Fibroblast of the aortic adventitia (primary cell): Measurements from ENCODE around the gene SCP2. TPM values are rescaled to one million over a fixed set of nuclear protein-coding genes. Genes with fewer than 3 reads are reported as not detected.
"Not testable (repeated sequence)": the region's sequence is repeated elsewhere in the genome, so short reads cannot be mapped to it uniquely, and the experiment has no call there.

Source experiments
- DNase-seq: peaks from one replicate; pipeline ENCODE4 v3.0.0-alpha.2; 2010; ENCODE audit warnings: low read depth
- H3K4me3 ChIP-seq: 2 replicates; pipeline ENCODE4 v1.5.1; 2011; ENCODE audit warnings: low read depth, mild to moderate bottlenecking, control low read depth, low read length, moderate library complexity
- total RNA-seq: library from RNA; depleted of rRNA; stranded (reverse); fragments of >200 nt; gene quantifications from 2 replicates; pipeline ENCODE4 v1.2.3, GENCODE V29; 2012; ENCODE audit warnings: low replicate concordance
- TF ChIP-seq, protein P1 (sequence below): IDR thresholded peaks from 2 replicates; pipeline ENCODE4 v1.5.1; 2011; ENCODE audit warnings: mild to moderate bottlenecking, low read length, control low read depth, inconsistent platforms; ENCODE audit not compliant: insufficient read depth

SCP2 gene
- total RNA-seq, 1 donor: 188 TPM

DNA sequence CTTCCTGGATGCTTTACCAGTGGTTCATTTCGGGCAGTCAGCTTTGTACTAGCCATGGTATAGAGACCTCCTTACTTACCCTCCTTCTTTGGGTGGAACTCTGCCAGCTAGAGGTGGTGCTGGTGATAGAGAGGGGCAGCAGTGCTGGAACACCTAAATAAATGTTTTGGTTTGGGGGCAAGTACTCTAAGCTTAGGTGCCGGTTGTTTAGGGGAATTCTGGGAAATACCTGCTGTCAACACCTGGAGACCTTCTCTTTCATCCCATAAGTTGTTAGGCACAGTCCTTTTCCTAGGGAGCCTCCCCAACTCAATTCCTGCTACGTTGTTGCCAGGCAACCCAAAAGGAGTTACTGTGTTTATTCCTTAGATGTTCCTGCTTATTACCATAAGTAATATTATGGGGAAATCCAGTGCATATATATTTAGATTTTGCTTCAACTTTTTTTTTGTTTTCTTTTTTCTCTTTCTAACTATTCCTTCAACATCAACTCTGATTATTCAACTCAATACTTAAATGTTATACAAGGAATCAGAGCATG is 16.9 kb downstream of the SCP2 start:
- no peak overlapping the region for H3K4me3 ChIP-seq
- no peak for DNase-seq
- TF ChIP-seq, protein P1, sequence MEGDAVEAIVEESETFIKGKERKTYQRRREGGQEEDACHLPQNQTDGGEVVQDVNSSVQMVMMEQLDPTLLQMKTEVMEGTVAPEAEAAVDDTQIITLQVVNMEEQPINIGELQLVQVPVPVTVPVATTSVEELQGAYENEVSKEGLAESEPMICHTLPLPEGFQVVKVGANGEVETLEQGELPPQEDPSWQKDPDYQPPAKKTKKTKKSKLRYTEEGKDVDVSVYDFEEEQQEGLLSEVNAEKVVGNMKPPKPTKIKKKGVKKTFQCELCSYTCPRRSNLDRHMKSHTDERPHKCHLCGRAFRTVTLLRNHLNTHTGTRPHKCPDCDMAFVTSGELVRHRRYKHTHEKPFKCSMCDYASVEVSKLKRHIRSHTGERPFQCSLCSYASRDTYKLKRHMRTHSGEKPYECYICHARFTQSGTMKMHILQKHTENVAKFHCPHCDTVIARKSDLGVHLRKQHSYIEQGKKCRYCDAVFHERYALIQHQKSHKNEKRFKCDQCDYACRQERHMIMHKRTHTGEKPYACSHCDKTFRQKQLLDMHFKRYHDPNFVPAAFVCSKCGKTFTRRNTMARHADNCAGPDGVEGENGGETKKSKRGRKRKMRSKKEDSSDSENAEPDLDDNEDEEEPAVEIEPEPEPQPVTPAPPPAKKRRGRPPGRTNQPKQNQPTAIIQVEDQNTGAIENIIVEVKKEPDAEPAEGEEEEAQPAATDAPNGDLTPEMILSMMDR: no peak

DNA sequence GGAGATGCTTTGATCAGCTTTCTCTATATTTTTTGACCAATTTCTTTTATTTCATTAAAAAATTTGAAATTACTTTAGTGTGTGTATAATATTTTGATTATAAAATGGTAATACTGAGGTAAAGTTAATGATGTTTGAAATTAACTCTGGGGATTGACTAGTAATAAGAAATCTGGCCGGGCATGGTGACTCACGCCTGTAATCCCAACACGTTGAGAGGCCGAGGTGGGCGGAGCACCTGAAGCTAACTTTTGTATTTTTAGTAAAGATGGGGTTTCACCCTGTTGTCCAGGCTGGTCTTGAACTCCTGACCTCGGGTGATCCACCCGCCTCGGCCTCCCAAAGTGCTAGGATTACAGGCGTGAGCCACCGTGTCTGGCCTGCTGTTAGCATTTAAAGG is 17.5 kb downstream of the SCP2 start:
- no peak for DNase-seq
- H3K4me3 ChIP-seq: no peak overlapping the region
- TF ChIP-seq, protein P1: no peak

DNA sequence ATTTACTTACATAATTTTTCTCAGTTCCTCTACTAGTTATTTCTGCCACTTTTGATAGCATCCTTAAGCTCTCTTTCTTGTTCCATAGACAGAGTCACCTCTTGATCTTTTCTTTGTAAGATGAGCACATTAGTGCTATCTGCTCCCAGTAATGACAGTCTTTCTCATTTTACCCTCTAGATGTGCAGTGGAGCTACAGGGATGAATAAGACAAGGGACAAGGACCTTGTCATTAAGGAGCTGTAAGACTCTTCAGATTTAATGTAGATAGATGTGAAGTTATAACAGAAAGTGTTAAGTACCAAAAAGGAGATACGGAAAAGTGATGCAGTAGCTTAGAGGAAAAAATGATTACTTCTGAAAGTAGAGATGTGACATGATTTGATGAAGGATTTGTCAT is 20.4 kb downstream of the SCP2 start:
- no peak overlapping the region for H3K4me3 ChIP-seq
- DNase-seq: no peak
- TF ChIP-seq, protein P1: no peak

DNA sequence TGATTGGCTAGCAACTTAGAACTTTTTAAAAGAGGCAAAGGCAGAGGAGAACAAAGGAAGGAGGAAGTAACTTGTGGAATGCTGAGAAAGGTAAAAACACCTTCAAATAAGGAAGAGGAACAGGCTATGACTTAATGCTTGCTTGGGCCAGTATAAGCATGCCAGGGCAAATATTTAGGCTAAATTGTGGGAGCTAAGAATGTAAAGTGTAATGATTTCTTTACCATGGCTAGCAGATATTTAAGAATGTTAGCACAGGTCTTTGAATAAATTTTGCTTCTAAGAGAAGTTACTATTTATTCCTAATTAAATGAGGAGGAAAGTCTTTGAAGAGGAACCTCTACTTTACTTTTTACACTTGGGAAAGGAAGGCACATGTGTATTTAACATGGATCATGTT is 22.5 kb downstream of the SCP2 start:
- not testable (repeated sequence) for DNase-seq, H3K4me3 ChIP-seq

DNA sequence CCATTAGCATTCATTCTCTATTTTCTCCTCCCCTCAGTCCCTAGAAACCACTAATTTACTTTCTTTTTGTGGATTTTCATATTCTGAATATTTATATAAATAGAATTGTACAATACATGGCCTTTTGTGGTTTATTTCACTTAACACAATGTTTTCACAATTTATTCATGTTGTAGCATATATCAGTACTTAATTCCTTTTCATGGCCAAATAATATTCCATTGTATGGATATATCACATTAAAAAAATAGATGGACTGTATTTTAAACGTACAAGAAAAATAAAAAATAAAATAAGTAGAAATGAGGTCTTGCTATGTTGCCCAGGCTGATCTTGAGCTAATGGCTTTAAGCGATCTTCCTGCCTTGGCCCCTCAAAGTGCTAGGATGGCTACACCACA is 25.0 kb downstream of the SCP2 start:
- no peak for DNase-seq
- H3K4me3 ChIP-seq: no peak overlapping the region
- TF ChIP-seq, protein P1: no peak

DNA sequence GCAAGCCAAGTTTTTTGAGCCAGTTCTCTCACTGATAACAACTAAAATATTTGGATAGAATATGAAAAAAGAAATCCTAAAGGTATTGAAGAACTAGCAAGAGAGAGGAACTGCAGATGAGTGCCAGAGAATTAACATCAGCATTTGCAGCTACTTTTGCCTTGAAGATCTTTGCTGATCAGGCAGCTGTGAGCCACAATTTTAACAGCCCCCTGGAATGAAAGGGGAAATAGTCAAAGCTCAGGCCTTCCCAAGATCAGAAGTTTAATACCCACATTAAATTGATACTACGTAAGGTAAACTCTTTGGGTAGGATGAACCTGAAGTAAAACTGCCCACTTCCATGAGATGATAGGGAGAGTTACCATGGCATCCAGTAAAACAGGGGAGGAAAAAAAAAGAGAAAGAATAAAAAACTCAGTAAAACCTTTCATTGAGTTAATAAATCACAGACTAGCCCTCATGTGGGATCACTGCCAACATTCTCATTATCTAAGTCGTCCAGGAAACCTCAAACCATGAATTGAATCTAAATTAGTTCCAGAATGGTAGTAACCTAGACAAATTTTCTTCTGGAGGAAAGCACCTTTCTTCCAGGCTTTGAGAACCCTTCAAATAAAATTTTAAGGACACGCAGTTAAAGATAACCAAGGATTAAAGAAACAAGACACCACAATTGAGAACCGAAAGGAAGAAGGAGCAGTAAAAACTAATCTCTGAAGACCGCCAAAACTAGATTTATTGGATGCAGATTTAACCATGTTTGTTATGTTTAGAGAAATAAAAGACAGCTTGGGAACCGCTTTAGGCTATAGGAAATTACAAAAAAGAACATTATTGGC is 28.3 kb downstream of the SCP2 start:
- peak; percentile 94 for DNase-seq
- TF ChIP-seq, protein P1: no peak
- H3K4me3 ChIP-seq: no peak overlapping the region

DNA sequence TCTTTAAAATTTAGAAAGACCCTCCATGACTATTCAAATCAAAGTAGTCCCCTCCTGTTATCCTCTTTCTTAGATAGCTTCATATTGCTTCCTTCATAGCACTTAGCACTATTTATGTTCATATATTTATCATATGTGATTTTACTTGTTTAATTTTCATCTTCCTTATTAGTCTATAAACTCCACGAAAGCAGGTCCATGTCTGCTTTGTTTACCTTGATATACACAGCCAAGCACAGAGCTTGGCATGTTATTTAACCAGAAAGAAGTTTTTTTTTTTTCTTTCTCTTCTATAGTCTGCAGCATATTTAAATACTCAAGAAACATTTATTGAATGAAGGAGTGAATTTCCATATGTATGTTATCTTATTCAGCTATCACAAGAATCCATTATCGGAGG is 36.0 kb downstream of the SCP2 start:
- DNase-seq: no peak
- H3K4me3 ChIP-seq: no peak overlapping the region
- TF ChIP-seq, protein P1: no peak
